ENCODE data around the gene SCGB3A1. TPM values are rescaled to one million over a fixed set of nuclear protein-coding genes. Genes with fewer than 3 reads are reported as not detected.

SCGB3A1 gene
- polyA plus RNA-seq, 1 donor (not counting 4 experiments of a cell fraction or from before 2014, with no cell fraction given) = not detected

DNA sequence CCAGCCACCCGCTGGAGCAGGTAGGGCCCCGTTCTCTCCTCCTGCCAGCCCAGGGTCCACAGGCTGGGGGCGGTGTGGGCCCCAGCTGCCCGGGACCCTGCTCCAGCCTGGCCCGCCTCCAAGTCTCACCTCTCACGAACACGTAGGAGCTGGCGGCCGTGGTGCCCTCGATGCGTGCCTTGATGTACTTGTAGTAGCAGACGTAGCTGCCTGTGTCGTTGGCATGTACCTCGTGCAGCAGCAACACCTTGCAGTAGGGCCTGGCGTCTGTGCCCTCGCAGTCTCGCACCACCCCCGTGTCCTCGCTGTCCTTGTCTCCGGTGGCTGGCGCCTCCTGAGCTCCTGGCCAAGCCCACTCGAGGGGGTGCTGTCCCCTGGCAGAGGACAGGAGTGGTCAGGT lies 39.1 kb upstream of the SCGB3A1 start:
- no peaks in the 10 kb centered on the region for H3K9me1 ChIP-seq (ENCODE audit: control insufficient read depth, extremely low read depth, insufficient read depth, low read length)
- H2AFZ ChIP-seq (ENCODE audit: control insufficient read depth, low read length) = no peak overlapping the region
- dilution Hi-C loops (cut with MboI; ENCODE audit: extremely low pct_ligation_motif_present, low sequenced_read_pairs) = no loop called here
- H3K27ac ChIP-seq (ENCODE audit: control insufficient read depth, insufficient read depth, low read length) = no peak overlapping the region
- no peaks in the 10 kb centered on the region for H3K27me3 ChIP-seq (ENCODE audit: control insufficient read depth, extremely low read depth, insufficient read depth, low read length)
- H3K4me3 ChIP-seq (ENCODE audit: control insufficient read depth in 2 of 3, extremely low read depth in 1 of 3, insufficient read depth in 2 of 3, low read depth in 1 of 3, low read length in 3 of 3) = no peak overlapping the region
- FAIRE-seq (no peak), DNase-seq (ENCODE audit: low read depth, low spot score) (no peak)
- H3K9ac ChIP-seq (ENCODE audit: control insufficient read depth, extremely low read depth, insufficient read depth, low read length) = no peak overlapping the region
- H3K9me3 ChIP-seq (ENCODE audit: control insufficient read depth, low read depth, low read length) = no peaks in the 10 kb centered on the region
- H4K20me1 ChIP-seq (ENCODE audit: control insufficient read depth, extremely low read depth, insufficient read depth, low read length) = no peaks in the 10 kb centered on the region
- H3K4me1 ChIP-seq (ENCODE audit: control insufficient read depth, extremely low read depth, insufficient read depth, low read length) = no peaks in the 10 kb centered on the region
- no peaks in the 10 kb centered on the region for H3K79me2 ChIP-seq (ENCODE audit: control insufficient read depth, insufficient read depth, low read length)
- no peak for TF ChIP-seq EZH2 (IDR thresholded peaks at IDR 0.05; ENCODE audit: low read length)
- TF ChIP-seq, protein P1, sequence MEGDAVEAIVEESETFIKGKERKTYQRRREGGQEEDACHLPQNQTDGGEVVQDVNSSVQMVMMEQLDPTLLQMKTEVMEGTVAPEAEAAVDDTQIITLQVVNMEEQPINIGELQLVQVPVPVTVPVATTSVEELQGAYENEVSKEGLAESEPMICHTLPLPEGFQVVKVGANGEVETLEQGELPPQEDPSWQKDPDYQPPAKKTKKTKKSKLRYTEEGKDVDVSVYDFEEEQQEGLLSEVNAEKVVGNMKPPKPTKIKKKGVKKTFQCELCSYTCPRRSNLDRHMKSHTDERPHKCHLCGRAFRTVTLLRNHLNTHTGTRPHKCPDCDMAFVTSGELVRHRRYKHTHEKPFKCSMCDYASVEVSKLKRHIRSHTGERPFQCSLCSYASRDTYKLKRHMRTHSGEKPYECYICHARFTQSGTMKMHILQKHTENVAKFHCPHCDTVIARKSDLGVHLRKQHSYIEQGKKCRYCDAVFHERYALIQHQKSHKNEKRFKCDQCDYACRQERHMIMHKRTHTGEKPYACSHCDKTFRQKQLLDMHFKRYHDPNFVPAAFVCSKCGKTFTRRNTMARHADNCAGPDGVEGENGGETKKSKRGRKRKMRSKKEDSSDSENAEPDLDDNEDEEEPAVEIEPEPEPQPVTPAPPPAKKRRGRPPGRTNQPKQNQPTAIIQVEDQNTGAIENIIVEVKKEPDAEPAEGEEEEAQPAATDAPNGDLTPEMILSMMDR (optimal IDR thresholded peaks at IDR 0.05 in 1 of 3, IDR thresholded peaks at IDR 0.05 in 1 of 3, conservative IDR thresholded peaks at IDR 0.05 in 1 of 3; ENCODE audit: extremely low read depth in 1 of 3, insufficient read depth in 2 of 3, low read length in 3 of 3) = no peak
- H3K36me3 ChIP-seq (ENCODE audit: control insufficient read depth in 2 of 2, extremely low read depth in 1 of 2, insufficient read depth in 2 of 2, low read length in 2 of 2) = no peaks in the 10 kb centered on the region
- H3K4me2 ChIP-seq (ENCODE audit: control insufficient read depth, extremely low read depth, insufficient read depth, low read depth, low read length) = no peak overlapping the region

DNA sequence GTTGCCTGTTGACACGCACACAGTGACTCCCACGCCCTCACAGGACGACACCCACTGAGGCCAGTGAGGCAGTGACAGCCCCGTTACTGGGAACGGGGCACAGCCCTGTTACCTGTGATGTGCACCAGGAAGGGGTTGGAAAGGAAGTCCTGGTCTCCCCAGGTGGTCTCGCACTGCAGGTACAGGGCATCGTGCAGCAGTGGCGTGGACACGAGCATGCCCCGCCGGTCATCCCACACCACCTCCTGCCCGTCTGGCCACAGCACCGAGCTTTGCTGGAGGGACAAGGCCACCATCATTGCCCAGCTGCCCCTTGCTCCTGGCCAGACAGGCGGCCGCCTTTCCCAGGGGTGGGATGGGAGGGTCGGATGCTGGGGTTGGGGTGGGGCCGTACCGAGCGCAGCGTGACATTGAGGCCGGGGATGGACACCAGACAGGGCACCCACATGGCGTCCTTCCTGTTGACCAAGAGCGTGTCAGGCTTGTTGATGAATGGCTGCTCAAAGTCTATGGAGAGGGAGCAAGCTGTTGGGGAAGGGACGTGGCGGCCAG lies 38.6 kb upstream of the SCGB3A1 start:
- DNase-seq (ENCODE audit: low read depth, low spot score) (no peak), FAIRE-seq (no peak)
- no peak overlapping the region for H3K4me3 ChIP-seq (ENCODE audit: control insufficient read depth in 2 of 3, extremely low read depth in 1 of 3, insufficient read depth in 2 of 3, low read depth in 1 of 3, low read length in 3 of 3)
- H3K79me2 ChIP-seq (ENCODE audit: control insufficient read depth, insufficient read depth, low read length) = no peaks in the 10 kb centered on the region
- H3K36me3 ChIP-seq (ENCODE audit: control insufficient read depth in 2 of 2, extremely low read depth in 1 of 2, insufficient read depth in 2 of 2, low read length in 2 of 2) = no peaks in the 10 kb centered on the region
- H3K9me3 ChIP-seq (ENCODE audit: control insufficient read depth, low read depth, low read length) = no peaks in the 10 kb centered on the region
- no peaks in the 10 kb centered on the region for H3K9me1 ChIP-seq (ENCODE audit: control insufficient read depth, extremely low read depth, insufficient read depth, low read length)
- TF ChIP-seq EZH2 (IDR thresholded peaks at IDR 0.05; ENCODE audit: low read length) = no peak
- TF ChIP-seq, protein P1 (optimal IDR thresholded peaks at IDR 0.05 in 1 of 3, IDR thresholded peaks at IDR 0.05 in 1 of 3, conservative IDR thresholded peaks at IDR 0.05 in 1 of 3; ENCODE audit: extremely low read depth in 1 of 3, insufficient read depth in 2 of 3, low read length in 3 of 3) = no peak
- H3K4me2 ChIP-seq (ENCODE audit: control insufficient read depth, extremely low read depth, insufficient read depth, low read depth, low read length) = no peak overlapping the region
- no peaks in the 10 kb centered on the region for H3K4me1 ChIP-seq (ENCODE audit: control insufficient read depth, extremely low read depth, insufficient read depth, low read length)
- no peak overlapping the region for H3K9ac ChIP-seq (ENCODE audit: control insufficient read depth, extremely low read depth, insufficient read depth, low read length)
- dilution Hi-C loops (cut with MboI; ENCODE audit: extremely low pct_ligation_motif_present, low sequenced_read_pairs) = no loop called here
- H3K27ac ChIP-seq (ENCODE audit: control insufficient read depth, insufficient read depth, low read length) = no peak overlapping the region
- H2AFZ ChIP-seq (ENCODE audit: control insufficient read depth, low read length) = no peak overlapping the region
- no peaks in the 10 kb centered on the region for H4K20me1 ChIP-seq (ENCODE audit: control insufficient read depth, extremely low read depth, insufficient read depth, low read length)
- H3K27me3 ChIP-seq (ENCODE audit: control insufficient read depth, extremely low read depth, insufficient read depth, low read length) = no peaks in the 10 kb centered on the region
